Neural cell (in vitro differentiated cells): Measurements from ENCODE around the gene B4GALT2.

Source experiments
- POLR2AphosphoS5 ChIP-seq: IDR thresholded peaks from 2 replicates; pipeline ENCODE4 v1.6.1; 2012
- SMC3 ChIP-seq: fragments of 450-650 bp; conservative IDR thresholded peaks from 2 replicates; pipeline ENCODE4 v1.6.1; 2014; ENCODE audit warnings: antibody characterized with exemption, mild to moderate bottlenecking, moderate library complexity; ENCODE audit not compliant: poor library complexity
- TF ChIP-seq, protein P1 (sequence below): fragments of 450-650 bp; IDR thresholded peaks from 2 replicates; pipeline ENCODE4 v1.5.1; 2014; ENCODE audit warnings: antibody characterized with exemption, mild to moderate bottlenecking, moderate library complexity; ENCODE audit not compliant: poor library complexity, severe bottlenecking

DNA sequence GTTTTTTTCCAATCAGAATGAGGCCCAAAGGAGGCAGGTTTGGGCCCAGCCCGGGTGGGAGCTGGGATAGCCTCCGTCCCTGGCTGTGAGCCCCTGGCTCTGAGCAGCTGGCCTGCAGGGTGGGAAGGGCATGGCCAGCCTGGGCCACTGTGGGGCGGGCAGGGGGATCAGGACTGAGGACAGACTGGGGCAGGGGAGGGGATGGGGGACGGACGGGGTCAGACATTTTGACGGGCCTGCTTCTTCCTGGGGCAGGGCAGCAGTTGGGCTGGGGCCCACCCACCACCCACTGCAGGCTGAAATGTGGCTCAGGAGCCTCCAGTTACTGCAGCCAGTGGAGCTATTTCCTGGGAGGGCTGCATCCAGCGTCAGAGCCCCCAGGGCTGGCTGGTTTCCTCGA is 54.7 kb downstream of the B4GALT2 start:
- TF ChIP-seq, protein P1, sequence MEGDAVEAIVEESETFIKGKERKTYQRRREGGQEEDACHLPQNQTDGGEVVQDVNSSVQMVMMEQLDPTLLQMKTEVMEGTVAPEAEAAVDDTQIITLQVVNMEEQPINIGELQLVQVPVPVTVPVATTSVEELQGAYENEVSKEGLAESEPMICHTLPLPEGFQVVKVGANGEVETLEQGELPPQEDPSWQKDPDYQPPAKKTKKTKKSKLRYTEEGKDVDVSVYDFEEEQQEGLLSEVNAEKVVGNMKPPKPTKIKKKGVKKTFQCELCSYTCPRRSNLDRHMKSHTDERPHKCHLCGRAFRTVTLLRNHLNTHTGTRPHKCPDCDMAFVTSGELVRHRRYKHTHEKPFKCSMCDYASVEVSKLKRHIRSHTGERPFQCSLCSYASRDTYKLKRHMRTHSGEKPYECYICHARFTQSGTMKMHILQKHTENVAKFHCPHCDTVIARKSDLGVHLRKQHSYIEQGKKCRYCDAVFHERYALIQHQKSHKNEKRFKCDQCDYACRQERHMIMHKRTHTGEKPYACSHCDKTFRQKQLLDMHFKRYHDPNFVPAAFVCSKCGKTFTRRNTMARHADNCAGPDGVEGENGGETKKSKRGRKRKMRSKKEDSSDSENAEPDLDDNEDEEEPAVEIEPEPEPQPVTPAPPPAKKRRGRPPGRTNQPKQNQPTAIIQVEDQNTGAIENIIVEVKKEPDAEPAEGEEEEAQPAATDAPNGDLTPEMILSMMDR: no peak
- no peak for TF ChIP-seq SMC3
- TF ChIP-seq POLR2AphosphoS5: no peak
